HEK293 (cell line): ENCODE measurements around the gene KDSR.

Source experiments
- CTCF ChIA-PET: fragments of 350-600 bp; formaldehyde crosslinking; extraction: SDS; loops from one replicate; lab custom pipeline; 2021; ENCODE audit warnings: antibody characterized with exemption; lab: Yijun Ruan, JAX
- POLR2A ChIA-PET: fragments of 300-600 bp; formaldehyde crosslinking; extraction: SDS; loops from one replicate; lab custom pipeline; 2020; ENCODE audit warnings: antibody characterized with exemption, inconsistent platforms; lab: Yijun Ruan, JAX
- H3K27ac ChIP-seq: fragments of 200-500 bp; sonication (Bioruptor generic); 2 replicates; pipeline ENCODE4 v1.5.1; 2014; ENCODE audit warnings: low read depth, low read length, control low read depth, inconsistent platforms; ENCODE audit errors: extremely low read depth
- H3K36me3 ChIP-seq, 2 experiments: fragments of 200-500 bp in 1 of 2; sonication (Bioruptor generic) in 1 of 2; 1 replicate in 1 of 2; 2 replicates in 1 of 2; pipeline ENCODE4 v1.5.1; 2014 to 2017; ENCODE audit warnings: inconsistent platforms in 2 of 2, low read length in 2 of 2; ENCODE audit not compliant: control insufficient read depth in 2 of 2, insufficient read depth in 1 of 2
- H3K4me1 ChIP-seq: fragments of 200-500 bp; sonication (Bioruptor generic); 2 replicates; pipeline ENCODE4 v1.5.1; 2014; ENCODE audit warnings: mild to moderate bottlenecking, low read length, inconsistent platforms; ENCODE audit not compliant: control insufficient read depth, insufficient read depth
- H3K4me3 ChIP-seq: 2 replicates; pipeline ENCODE4 v1.5.1; 2011; ENCODE audit warnings: low read depth, mild to moderate bottlenecking, control low read depth, low read length, moderate library complexity
- H3K9me3 ChIP-seq: fragments of 200-500 bp; sonication (Bioruptor generic); 2 replicates; pipeline ENCODE4 v1.5.1; 2014; ENCODE audit warnings: low read depth, low read length, inconsistent platforms; ENCODE audit not compliant: control insufficient read depth, insufficient read depth
- HIC1 ChIP-seq: fragments of 450-650 bp; formaldehyde crosslinking; IDR thresholded peaks from 2 replicates; pipeline ENCODE4 v1.5.1; 2016; ENCODE audit warnings: missing biosample characterization, missing genetic modification characterization
- HOXA7 ChIP-seq: sonication (generic); formaldehyde crosslinking; IDR thresholded peaks from 2 replicates; pipeline ENCODE4 v1.8.1; 2022; ENCODE audit warnings: missing genetic modification reagents, borderline replicate concordance
- KLF16 ChIP-seq: fragments of 450-650 bp; formaldehyde crosslinking; IDR thresholded peaks from 2 replicates; pipeline ENCODE4 v1.5.1; 2017; ENCODE audit warnings: missing biosample characterization, missing genetic modification characterization
- MEIS1 ChIP-seq: sonication (generic); formaldehyde crosslinking; IDR thresholded peaks from 2 replicates; pipeline ENCODE4 v1.8.1; 2022; ENCODE audit warnings: missing genetic modification reagents, mild to moderate bottlenecking, borderline replicate concordance
- TSHZ1 ChIP-seq: fragments of 450-650 bp; formaldehyde crosslinking; IDR thresholded peaks from 2 replicates; pipeline ENCODE4 v1.5.1; 2016; ENCODE audit warnings: missing biosample characterization, missing genetic modification characterization, borderline replicate concordance
- YY2 ChIP-seq: fragments of 450-650 bp; formaldehyde crosslinking; IDR thresholded peaks from 2 replicates; pipeline ENCODE4 v1.5.1; 2016; ENCODE audit warnings: missing biosample characterization, missing genetic modification characterization
- ZBTB6 ChIP-seq: fragments of 450-650 bp; formaldehyde crosslinking; IDR thresholded peaks from 2 replicates; pipeline ENCODE4 v1.5.1; 2017; ENCODE audit warnings: missing biosample characterization, missing genetic modification characterization
- ZNF121 ChIP-seq: fragments of 450-650 bp; formaldehyde crosslinking; IDR thresholded peaks from 2 replicates; pipeline ENCODE4 v1.5.1; 2016; ENCODE audit warnings: missing biosample characterization, missing genetic modification characterization
- ZNF18 ChIP-seq: fragments of 450-650 bp; formaldehyde crosslinking; IDR thresholded peaks from 2 replicates; pipeline ENCODE4 v1.5.1; 2016; ENCODE audit warnings: missing biosample characterization, missing genetic modification characterization
- ZNF19 ChIP-seq: fragments of 450-650 bp; formaldehyde crosslinking; IDR thresholded peaks from 2 replicates; pipeline ENCODE4; 2016; ENCODE audit warnings: missing biosample characterization, missing genetic modification characterization, low read depth
- ZNF350 ChIP-seq: fragments of 450-650 bp; formaldehyde crosslinking; IDR thresholded peaks from 2 replicates; pipeline ENCODE4 v1.5.0; 2017; ENCODE audit warnings: missing biosample characterization, mild to moderate bottlenecking, missing genetic modification characterization
- ZNF354C ChIP-seq: fragments of 450-650 bp; formaldehyde crosslinking; IDR thresholded peaks from 2 replicates; pipeline ENCODE4 v1.5.1; 2016; ENCODE audit warnings: missing biosample characterization, missing genetic modification characterization, low read depth, borderline replicate concordance
- ZNF391 ChIP-seq: fragments of 450-650 bp; formaldehyde crosslinking; IDR thresholded peaks from 2 replicates; pipeline ENCODE4 v1.5.1; 2016; ENCODE audit warnings: low read depth, missing biosample characterization, missing genetic modification characterization, borderline replicate concordance
- ZNF398 ChIP-seq: fragments of 450-650 bp; formaldehyde crosslinking; IDR thresholded peaks from 2 replicates; pipeline ENCODE4 v1.5.1; 2017; ENCODE audit warnings: missing biosample characterization, missing genetic modification characterization
- ZNF426 ChIP-seq: fragments of 450-650 bp; formaldehyde crosslinking; IDR thresholded peaks from 2 replicates; pipeline ENCODE4 v1.5.1; 2017; ENCODE audit warnings: missing biosample characterization, missing genetic modification characterization, mild to moderate bottlenecking, inconsistent platforms, moderate library complexity
- ZNF501 ChIP-seq: fragments of 450-650 bp; formaldehyde crosslinking; IDR thresholded peaks from 2 replicates; pipeline ENCODE4 v1.5.1; 2016; ENCODE audit warnings: missing biosample characterization, missing genetic modification characterization
- ZNF555 ChIP-seq: fragments of 450-650 bp; formaldehyde crosslinking; conservative IDR thresholded peaks from 2 replicates; pipeline ENCODE4 v1.5.1; 2017; ENCODE audit warnings: missing biosample characterization, mild to moderate bottlenecking, missing genetic modification characterization, inconsistent platforms
- ZNF571 ChIP-seq: fragments of 450-650 bp; formaldehyde crosslinking; IDR thresholded peaks from 2 replicates; pipeline ENCODE4 v1.5.0; 2017; ENCODE audit warnings: missing biosample characterization, missing genetic modification characterization
- ZNF639 ChIP-seq: fragments of 450-650 bp; formaldehyde crosslinking; IDR thresholded peaks from 2 replicates; pipeline ENCODE4 v1.5.1; 2016; ENCODE audit warnings: missing biosample characterization, missing genetic modification characterization
- ZNF664 ChIP-seq: fragments of 450-650 bp; formaldehyde crosslinking; IDR thresholded peaks from 2 replicates; pipeline ENCODE4 v1.5.1; 2016; ENCODE audit warnings: missing biosample characterization, missing genetic modification characterization
- ZNF677 ChIP-seq: fragments of 450-650 bp; IDR thresholded peaks from 2 replicates; pipeline ENCODE4 v1.5.0; 2018; ENCODE audit warnings: missing biosample characterization, mild to moderate bottlenecking, missing genetic modification characterization, moderate library complexity
- ZNF747 ChIP-seq: fragments of 450-650 bp; formaldehyde crosslinking; IDR thresholded peaks from 2 replicates; pipeline ENCODE4 v1.5.1; 2016; ENCODE audit warnings: missing biosample characterization, missing genetic modification characterization
- ZNF843 ChIP-seq: fragments of 450-650 bp; formaldehyde crosslinking; IDR thresholded peaks from 2 replicates; pipeline ENCODE4 v1.5.1; 2016; ENCODE audit warnings: missing biosample characterization, missing genetic modification characterization

KDSR gene

DNA sequence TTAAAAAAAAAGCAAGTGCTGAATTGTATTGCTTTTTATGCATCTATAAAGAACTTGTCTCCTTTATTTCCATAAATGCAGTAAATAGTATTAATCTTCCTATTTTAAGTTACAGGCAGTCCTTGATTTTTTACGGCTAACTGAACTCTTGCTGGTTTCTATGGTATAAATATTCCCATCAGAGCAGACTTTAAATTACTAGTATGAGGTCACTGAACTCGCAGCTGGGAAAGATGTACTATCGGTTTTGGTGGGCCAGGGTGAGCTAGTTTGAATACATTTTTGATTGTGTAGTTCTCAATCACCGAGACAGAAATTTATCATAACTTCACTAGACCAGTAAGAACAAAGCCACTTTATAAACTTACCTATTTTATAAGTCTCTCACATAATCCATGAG, 20.9 kb upstream of the KDSR start:
- no peak overlapping the region for H3K27ac ChIP-seq
- H3K4me1 ChIP-seq: no peaks in the 10 kb centered on the region
- no peaks in the 10 kb centered on the region for H3K9me3 ChIP-seq
- ChIA-PET CTCF (no interaction called here), POLR2A (interaction anchor here (0.6 to 1.0 kb wide), 2 partner anchors 21 to 369 kb away, joined by 4 to 5 read pairs; partner anchors contain the start of gene KDSR)
- H3K36me3 ChIP-seq: peaks cover 26 to 30% of the 10 kb centered on the region in 2 experiments
- H3K4me3 ChIP-seq: no peak overlapping the region
- no peak for TF ChIP-seq KLF16 (tag by site-specific recombination)
- no peak for TF ChIP-seq ZNF354C (tag by site-specific recombination)
- no peak for TF ChIP-seq ZNF843
- no peak for TF ChIP-seq HIC1
- no peak for TF ChIP-seq ZNF555 (tag by site-specific recombination)
- TF ChIP-seq ZNF639: no peak
- no peak for TF ChIP-seq ZNF677 (tag by site-specific recombination)
- no peak for TF ChIP-seq HOXA7
- no peak for TF ChIP-seq ZNF391 (tag by site-specific recombination)
- no peak for TF ChIP-seq MEIS1 (CRISPR knock-in tag)
- no peak for TF ChIP-seq ZNF18 (tag by site-specific recombination)
- no peak for TF ChIP-seq YY2
- no peak for TF ChIP-seq ZNF747
- no peak for TF ChIP-seq ZNF426 (tag by site-specific recombination)
- TF ChIP-seq ZNF19 (tag by site-specific recombination): no peak
- no peak for TF ChIP-seq ZNF398 (tag by site-specific recombination)
- no peak for TF ChIP-seq ZNF501
- no peak for TF ChIP-seq ZNF121 (tag by site-specific recombination)
- TF ChIP-seq ZNF664 (tag by site-specific recombination): no peak

DNA sequence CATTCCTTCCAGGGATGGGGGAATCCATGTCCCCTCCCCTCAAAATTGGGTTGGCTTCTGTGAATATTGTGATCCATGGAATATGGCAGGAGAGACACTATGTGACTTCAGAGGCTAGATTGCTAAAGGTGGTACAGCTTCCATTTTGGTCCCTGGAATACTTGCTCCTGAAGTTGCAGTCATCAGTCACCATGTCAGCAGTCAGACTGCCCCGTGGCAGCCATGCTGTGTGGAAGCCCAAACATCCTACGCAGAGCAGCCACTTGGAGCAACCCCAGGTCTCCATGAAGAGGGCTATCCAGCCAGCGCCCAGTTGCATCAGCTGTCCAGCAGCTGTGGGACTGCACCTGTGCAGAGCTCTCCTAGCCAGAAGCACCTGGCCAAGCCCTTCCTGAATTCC, 15.8 kb upstream of the KDSR start:
- POLR2A ChIA-PET: interaction anchor here (1.7 kb wide), 1 partner anchor 15 kb away, joined by 7 read pairs; the partner anchor contains the start of gene KDSR
- CTCF ChIA-PET: interaction anchor here (0.6 to 1.5 kb wide), 2 partner anchors 37 to 57 kb away, joined by 3 read pairs; no protein-coding TSS in a partner anchor

More for the DNA sequence above, 15.8 kb upstream of the KDSR start:
- no peak overlapping the region for H3K4me3 ChIP-seq
- H3K36me3 ChIP-seq: no peaks in the 10 kb centered on the region; a peak in 1 of 3 replicates
- H3K27ac ChIP-seq: no peak overlapping the region
- H3K4me1 ChIP-seq: no peaks in the 10 kb centered on the region
- TF ChIP-seq ZNF350 (tag by site-specific recombination) (no peak), TSHZ1 (tag by site-specific recombination) (no peak), ZNF571 (tag by site-specific recombination) (no peak), ZBTB6 (tag by site-specific recombination) (no peak), ZNF18 (tag by site-specific recombination) (no peak)
- no peaks in the 10 kb centered on the region for H3K9me3 ChIP-seq
